Endothelial cell of umbilical vein (primary cell): Measurements from ENCODE around the gene TMTC1. TPM values are rescaled to one million over a fixed set of nuclear protein-coding genes. Genes with fewer than 3 reads are reported as not detected.
A peak's percentile ranks its signal among the peaks of the same experiment; 100 is the strongest.

Experiments used
- BruUV-seq: library from RNA; stranded (reverse); fragments of 400-500 nt; replicated peaks from 2 replicates; lab custom pipeline; 2021; lab: Mats Ljungman, UMichigan
- CTCF ChIA-PET: fragments of 300-600, 350-600 bp; sonication (Branson Sonifier 250); formaldehyde crosslinking; loops from one replicate; lab custom pipeline; 2021; ENCODE audit warnings: antibody characterized with exemption, inconsistent platforms; lab: Charles Lee
- POLR2A ChIA-PET: fragments of 300-600, 350-600 bp; sonication (Branson Sonifier 250); formaldehyde crosslinking; loops from one replicate; lab custom pipeline; 2021; ENCODE audit warnings: antibody characterized with exemption, inconsistent platforms; lab: Charles Lee
- DNase-seq: peaks from one replicate; pipeline ENCODE4 v3.0.0-alpha.2; 2011; ENCODE audit warnings: low read depth, low spot score
- FAIRE-seq: peaks from 2 replicates; lab custom pipeline; 2011; peaks lifted over from hg19 to GRCh38; lab: Jason Lieb, UNC
- H2AFZ ChIP-seq: 2 replicates; pipeline ENCODE4 v1.6.0; 2012; ENCODE audit warnings: low read depth, low read length, control low read depth, inconsistent platforms
- H3K27ac ChIP-seq: 2 replicates; pipeline ENCODE4 v1.5.1; 2011; ENCODE audit warnings: low read depth, mild to moderate bottlenecking, control low read depth, low read length, moderate library complexity; ENCODE audit not compliant: insufficient read depth
- H3K27me3 ChIP-seq, 2 experiments: 2 replicates each; pipeline versions ENCODE4 v1.6.0 to v1.6.1; 2011; ENCODE audit warnings: low read length in 2 of 2, mixed read lengths in 1 of 2; ENCODE audit not compliant: control insufficient read depth in 2 of 2, insufficient read depth in 2 of 2
- H3K36me3 ChIP-seq, 2 experiments: 2 replicates in 1 of 2; 3 replicates in 1 of 2; pipeline ENCODE4 v1.5.1; 2011; ENCODE audit warnings: low read length in 2 of 2, mild to moderate bottlenecking in 1 of 2, moderate library complexity in 1 of 2; ENCODE audit not compliant: control insufficient read depth in 2 of 2, insufficient read depth in 2 of 2; ENCODE audit errors: extremely low read depth in 1 of 2
- H3K4me1 ChIP-seq: 3 replicates; pipeline ENCODE4 v1.5.1; 2011; ENCODE audit warnings: mild to moderate bottlenecking, low read length; ENCODE audit not compliant: control insufficient read depth, insufficient read depth; ENCODE audit errors: extremely low read depth
- H3K4me2 ChIP-seq: 2 replicates; pipeline ENCODE4 v1.6.1; 2011; ENCODE audit warnings: low read length, control low read depth, mixed read lengths; ENCODE audit not compliant: insufficient read depth
- H3K4me3 ChIP-seq, 3 experiments: fragments of 200-600 bp in 1 of 3; sonication (generic), shearing (Covaris generic) in 1 of 3; replicated peaks in 1 of 3; 2 replicates each; pipeline ENCODE4 v1.5.1; 2011 to 2016; ENCODE audit warnings: control low read depth in 3 of 3, low read length in 3 of 3, mild to moderate bottlenecking in 2 of 3, inconsistent platforms in 1 of 3, low read depth in 1 of 3, moderate library complexity in 1 of 3; ENCODE audit not compliant: insufficient read depth in 1 of 3
- H3K79me2 ChIP-seq: 2 replicates; pipeline ENCODE4 v1.6.0; 2012; ENCODE audit warnings: low read length, inconsistent platforms; ENCODE audit not compliant: control insufficient read depth, insufficient read depth
- H3K9ac ChIP-seq: replicated peaks from 2 replicates; pipeline ENCODE3; 2011; ENCODE audit warnings: low read length, control low read depth; ENCODE audit not compliant: insufficient read depth; ENCODE audit errors: extremely low read depth
- H3K9me1 ChIP-seq: replicated peaks from 3 replicates; pipeline ENCODE4 v1.6.0; 2011; ENCODE audit warnings: mild to moderate bottlenecking, low read length; ENCODE audit not compliant: control insufficient read depth, insufficient read depth; ENCODE audit errors: extremely low read depth
- H3K9me3 ChIP-seq: replicated peaks from 2 replicates; pipeline ENCODE4 v1.5.1; 2012; ENCODE audit warnings: low read length, inconsistent platforms; ENCODE audit not compliant: control insufficient read depth, insufficient read depth
- H4K20me1 ChIP-seq: replicated peaks from 2 replicates; pipeline ENCODE3; 2011; ENCODE audit warnings: mild to moderate bottlenecking, low read length; ENCODE audit not compliant: control insufficient read depth, insufficient read depth; ENCODE audit errors: extremely low read depth
- EZH2 ChIP-seq: IDR thresholded peaks from 2 replicates; pipeline ENCODE4 v1.6.1; 2012; ENCODE audit warnings: borderline replicate concordance, low read depth, mild to moderate bottlenecking, moderate library complexity, low read length, inconsistent platforms; ENCODE audit not compliant: severe bottlenecking
- FOS ChIP-seq: IDR thresholded peaks from 2 replicates; pipeline ENCODE4 v1.6.1; 2011; ENCODE audit warnings: mild to moderate bottlenecking, low read length, moderate library complexity, borderline replicate concordance; ENCODE audit not compliant: insufficient read depth
- GATA2 ChIP-seq: IDR thresholded peaks from 2 replicates; pipeline ENCODE4 v1.7.0; 2011; ENCODE audit warnings: low read depth, mild to moderate bottlenecking, moderate library complexity, mixed read lengths, low read length; ENCODE audit not compliant: insufficient read length, insufficient read depth
- MYC ChIP-seq: IDR thresholded peaks from one replicate; pipeline ENCODE4 v1.6.1; 2011; ENCODE audit warnings: mild to moderate bottlenecking, low read depth, low read length
- POLR2A ChIP-seq: IDR thresholded peaks from 2 replicates; pipeline ENCODE4 v1.6.1; 2012; ENCODE audit warnings: low read depth, mild to moderate bottlenecking, control low read depth, low read length
- dilution Hi-C: fragments of 300-500 bp; cut with MboI; formaldehyde crosslinking; loops from one replicate; pipeline ENCODE4 v1.15.0; 2019; ENCODE audit warnings: low sequenced_read_pairs; ENCODE audit not compliant: extremely low pct_ligation_motif_present
- intact Hi-C: fragments of 100-400 bp; cut with micrococcal nuclease; formaldehyde crosslinking; loops from one replicate; pipeline ENCODE4 v1.10.0; 2022
- polyA plus RNA-seq, 4 experiments: library from polyadenylated mRNA; depleted of rRNA in 3 of 4; stranded (reverse) in 3 of 4; unstranded in 1 of 4; fragments of >200 nt; gene quantifications; 2 replicates each; pipeline versions ENCODE4 v1.2.1 to v1.2.3, GENCODE V29; 2011 to 2012; ENCODE audit warnings: missing spikeins in 1 of 4
- total RNA-seq: library from RNA; stranded (reverse); gene quantifications from 2 replicates; pipeline ENCODE4 v1.2.3, GENCODE V29; 2021
- TF ChIP-seq, protein P1 (sequence below): IDR thresholded peaks from 2 replicates; pipeline ENCODE4 v1.6.1; 2011; ENCODE audit not compliant: insufficient read depth, insufficient read length

Gene TMTC1
- total and polyA plus RNA-seq, 2 donors (not counting 3 experiments of a cell fraction or from before 2014, with no cell fraction given): 5.4 to 5.9 TPM

DNA sequence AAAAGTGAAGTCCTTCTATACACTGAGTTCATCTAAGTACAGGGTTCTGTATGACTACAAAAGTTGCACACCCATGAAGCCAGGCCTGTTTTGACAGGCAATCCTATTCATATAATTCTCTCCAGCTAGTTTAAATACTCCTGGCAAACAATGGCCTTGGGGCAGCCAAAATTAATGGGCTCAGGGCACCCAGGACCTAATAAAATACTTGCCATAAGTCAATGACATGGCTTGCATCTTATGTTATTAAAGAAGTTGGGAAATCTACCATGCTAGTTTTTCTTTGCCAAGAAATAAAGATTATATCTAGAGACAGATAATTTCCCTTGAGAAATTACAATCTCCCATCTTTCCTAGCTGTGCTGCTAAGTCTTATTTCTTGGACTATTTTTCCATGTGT, 11.1 kb upstream of the TMTC1 start:
- intact Hi-C loops: no loop called here
- TF ChIP-seq, protein P1, sequence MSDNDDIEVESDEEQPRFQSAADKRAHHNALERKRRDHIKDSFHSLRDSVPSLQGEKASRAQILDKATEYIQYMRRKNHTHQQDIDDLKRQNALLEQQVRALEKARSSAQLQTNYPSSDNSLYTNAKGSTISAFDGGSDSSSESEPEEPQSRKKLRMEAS: no peak
- no peak for TF ChIP-seq MYC
- DNase-seq: no peak
- peaks cover 0 to 2% of the 10 kb centered on the region in 2 experiments for H3K27me3 ChIP-seq
- no TSS peak for BruUV-seq
- H3K4me1 ChIP-seq: no peaks in the 10 kb centered on the region
- ChIA-PET CTCF (no interaction called here), POLR2A (no interaction called here)
- H3K9me3 ChIP-seq: no peaks in the 10 kb centered on the region
- no peak overlapping the region for H3K4me2 ChIP-seq
- H3K36me3 ChIP-seq: no peaks in the 10 kb centered on the region
- no peaks in the 10 kb centered on the region for H3K79me2 ChIP-seq
- no peak for FAIRE-seq
- no peaks in the 10 kb centered on the region for H4K20me1 ChIP-seq
- dilution Hi-C loops: no loop called here
- H3K27ac ChIP-seq: no peak overlapping the region
- H3K4me3 ChIP-seq: no peak overlapping the region
- no peak overlapping the region for H2AFZ ChIP-seq
- no peaks in the 10 kb centered on the region for H3K9me1 ChIP-seq
- no peak overlapping the region for H3K9ac ChIP-seq

DNA sequence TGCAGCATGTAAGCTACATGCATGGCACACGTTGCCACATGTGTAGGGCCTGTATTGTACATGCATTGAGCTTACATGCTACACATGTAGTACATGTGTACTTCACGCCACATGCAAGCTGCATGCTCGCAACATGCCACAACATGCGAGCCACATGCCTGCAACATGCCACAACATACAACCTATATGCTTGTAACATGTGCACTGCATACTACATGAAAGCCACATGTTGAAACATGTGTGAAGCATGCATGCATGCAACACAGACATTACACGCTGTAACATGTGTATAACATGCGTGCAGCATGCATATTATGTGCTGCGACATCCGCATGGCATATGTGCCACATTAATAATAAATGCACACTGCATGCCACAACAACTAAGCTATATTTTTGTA, 9.1 kb upstream of the TMTC1 start:
- Histone ChIP-seq H3K4me1 (no peaks in the 10 kb centered on the region), H3K9me3 (no peaks in the 10 kb centered on the region), H3K36me3 (no peaks in the 10 kb centered on the region), H3K79me2 (no peaks in the 10 kb centered on the region), H4K20me1 (no peaks in the 10 kb centered on the region), H3K4me3 (no peak overlapping the region), H3K27me3 (no peaks in the 10 kb centered on the region), H2AFZ (no peak overlapping the region), H3K9ac (no peak overlapping the region), H3K4me2 (no peak overlapping the region), H3K9me1 (no peaks in the 10 kb centered on the region), H3K27ac (no peak overlapping the region)
- DNase-seq (no peak), FAIRE-seq (no peak)
- intact Hi-C loops: no loop called here
- ChIA-PET CTCF (interaction anchor here (1.0 kb wide), 1 partner anchor 13 kb away, joined by 3 read pairs; no protein-coding TSS in a partner anchor), POLR2A (no interaction called here)
- dilution Hi-C loops: no loop called here
- BruUV-seq: no TSS peak
- TF ChIP-seq FOS (no peak), MYC (no peak), POLR2A (no peak), GATA2 (no peak), EZH2 (no peak)
- TF ChIP-seq, protein P1: peak; percentile 54
